GM13977 (cell line): ENCODE measurements around the gene MAK.
"Not testable (repeated sequence)": the region's sequence is repeated elsewhere in the genome, so short reads cannot be mapped to it uniquely, and the experiment has no call there.

Experiments
- DNase-seq: peaks from one replicate; pipeline ENCODE4 v3.0.0; 2012; ENCODE audit warnings: low spot score
- CTCF ChIP-seq: IDR thresholded peaks from 2 replicates; pipeline ENCODE4 v1.5.1; 2012; ENCODE audit warnings: mild to moderate bottlenecking, control low read depth; ENCODE audit not compliant: insufficient read depth; ENCODE audit errors: extremely low read depth, missing control alignments
- in situ Hi-C: fragments of 300-500 bp; cut with MboI; formaldehyde crosslinking; loops from one replicate; pipeline ENCODE4 v1.12.0; 2022; ENCODE audit warnings: low sequenced_read_pairs, low pct_unique_long_range_greater_than_20kb, mixed read lengths, inconsistent platforms; ENCODE audit not compliant: unreplicated experiment

Gene MAK

GRCh38 chr6:10880366-10880765 is 42.0 kb upstream of the MAK start:
- DNase-seq = no peak
- no peak for TF ChIP-seq CTCF
- in situ Hi-C loops = no loop called here

GRCh38 chr6:10877871-10878270 is 39.5 kb upstream of the MAK start:
- DNase-seq = no peak
- in situ Hi-C loops = no loop called here
- no peak for TF ChIP-seq CTCF

- in situ Hi-C loops = no loop called here
- no peak for TF ChIP-seq CTCF
These were observed 38.7 kb upstream of the MAK start for GRCh38 chr6:10877012-10877411.

GRCh38 chr6:10875026-10875425 is 36.7 kb upstream of the MAK start:
- no peak for TF ChIP-seq CTCF
- no peak for DNase-seq
- in situ Hi-C loops = no loop called here

More at GRCh38 chr6:10877012-10877411, 38.7 kb upstream of the MAK start:
- DNase-seq = no peak

- no peak for DNase-seq
- no peak for TF ChIP-seq CTCF
- in situ Hi-C loops = no loop called here
These were observed 35.9 kb upstream of the MAK start for GRCh38 chr6:10874207-10874606.

GRCh38 chr6:10873374-10873773 is 35.0 kb upstream of the MAK start:
- no peak for DNase-seq
- in situ Hi-C loops = no loop called here
- no peak for TF ChIP-seq CTCF

GRCh38 chr6:10867952-10868351 is 29.6 kb upstream of the MAK start:
- DNase-seq = no peak
- TF ChIP-seq CTCF = no peak
- in situ Hi-C loops = no loop called here

GRCh38 chr6:10866709-10867108 is 28.4 kb upstream of the MAK start:
- in situ Hi-C loops, DNase-seq: not testable (repeated sequence)

GRCh38 chr6:10863031-10863430 is 24.7 kb upstream of the MAK start:
- in situ Hi-C loops, DNase-seq: not testable (repeated sequence)
